Caco-2 (cell line): ENCODE measurements around the gene SCGB3A1. TPM values are rescaled to one million over a fixed set of nuclear protein-coding genes. Genes with fewer than 3 reads are reported as not detected.

ENCODE experiments used
- BruUV-seq: library from RNA; stranded (reverse); fragments of 400-500 nt; replicated peaks from 2 replicates; lab custom pipeline; 2021; lab: Mats Ljungman, UMichigan
- CTCF ChIA-PET: fragments of 300-600 bp; sonication (Branson Sonifier 250); formaldehyde crosslinking; loops from one replicate; lab custom pipeline; 2022; ENCODE audit warnings: antibody characterized with exemption; lab: Charles Lee
- POLR2A ChIA-PET: fragments of 300-600 bp; sonication (Branson Sonifier 250); formaldehyde crosslinking; loops from one replicate; lab custom pipeline; 2022; ENCODE audit warnings: antibody characterized with exemption; lab: Charles Lee
- DNase-seq, 2 experiments: peaks; one replicate each; pipeline versions ENCODE4 v3.0.0 to v3.0.0-alpha.2; 2020 to 2022
- H3K27me3 ChIP-seq: replicated peaks from 2 replicates; pipeline ENCODE4 v1.6.0; 2011; ENCODE audit warnings: low read length; ENCODE audit not compliant: control insufficient read depth, insufficient read depth
- H3K36me3 ChIP-seq: 2 replicates; pipeline ENCODE4 v1.5.1; 2011; ENCODE audit warnings: low read length; ENCODE audit not compliant: control insufficient read depth, insufficient read depth
- H3K4me1 ChIP-seq: fragments of 250-450 bp; sonication (Bioruptor Pico); 2 replicates; pipeline ENCODE4 v1.5.1; 2020; ENCODE audit warnings: mild to moderate bottlenecking
- H3K4me3 ChIP-seq: 2 replicates; pipeline ENCODE4 v1.5.1; 2011; ENCODE audit warnings: low read depth, mild to moderate bottlenecking, control low read depth, low read length
- H3K9me3 ChIP-seq: fragments of 250-450 bp; sonication (Bioruptor Pico); 2 replicates; pipeline ENCODE4 v1.5.1; 2020; ENCODE audit warnings: mild to moderate bottlenecking, moderate library complexity
- H3K27ac Mint-ChIP-seq: one replicate; pipeline ENCODE4 v1.8.0; 2022; ENCODE audit warnings: mixed read lengths; ENCODE audit not compliant: unreplicated experiment
- H3K27me3 Mint-ChIP-seq: one replicate; pipeline ENCODE4 v1.8.0; 2022; ENCODE audit warnings: mixed read lengths; ENCODE audit not compliant: insufficient read depth, unreplicated experiment
- H3K36me3 Mint-ChIP-seq: one replicate; pipeline ENCODE4 v1.8.0; 2022; ENCODE audit warnings: mild to moderate bottlenecking, mixed read lengths; ENCODE audit not compliant: insufficient read depth, unreplicated experiment
- H3K4me1 Mint-ChIP-seq: one replicate; pipeline ENCODE4 v1.8.0; 2022; ENCODE audit warnings: low read depth, mixed read lengths; ENCODE audit not compliant: unreplicated experiment
- H3K4me3 Mint-ChIP-seq: one replicate; pipeline ENCODE4 v1.8.0; 2022; ENCODE audit warnings: mild to moderate bottlenecking, moderate library complexity, mixed read lengths; ENCODE audit not compliant: unreplicated experiment
- H3K9me3 Mint-ChIP-seq: one replicate; pipeline ENCODE4 v1.8.0; 2022; ENCODE audit warnings: mixed read lengths; ENCODE audit not compliant: unreplicated experiment
- intact Hi-C: fragments of 100-400 bp; cut with micrococcal nuclease; formaldehyde crosslinking; loops from one replicate; pipeline ENCODE4 v1.10.0; 2022; ENCODE audit not compliant: unreplicated experiment
- total RNA-seq: library from RNA; stranded (reverse); gene quantifications from 2 replicates; pipeline ENCODE4 v1.2.3, GENCODE V29; 2022
- TF ChIP-seq, protein P1 (sequence below), 2 experiments: fragments of 200-600 bp in 1 of 2; IDR thresholded peaks; 1 replicate in 1 of 2; 2 replicates in 1 of 2; pipeline versions ENCODE4 v1.5.1 to v1.8.0; 2011 to 2022; ENCODE audit warnings: antibody characterized with exemption in 1 of 2, control low read depth in 1 of 2, inconsistent platforms in 1 of 2, low read depth in 1 of 2, low read length in 1 of 2, mild to moderate bottlenecking in 1 of 2, moderate library complexity in 1 of 2; ENCODE audit not compliant: insufficient read depth in 1 of 2, severe bottlenecking in 1 of 2, unreplicated experiment in 1 of 2

The SCGB3A1 gene
- total RNA-seq, 1 experiment from 2014 or later, result not detected

- intact Hi-C loops, result no loop called here
- POLR2A ChIA-PET, result interaction anchor here (0.6 kb wide), 1 partner anchor 11 kb away, joined by 3 read pairs; no protein-coding TSS in a partner anchor
- H3K4me1 ChIP-seq, result no peaks in the 10 kb centered on the region
- DNase-seq, result no peak
- BruUV-seq, result no TSS peak
- no peaks in the 10 kb centered on the region for H3K9me3 ChIP-seq
- Mint-ChIP-seq H3K9me3 (no peaks in the 10 kb centered on the region), H3K4me3 (no peak overlapping the region), H3K27ac (no peak overlapping the region), H3K4me1 (no peaks in the 10 kb centered on the region), H3K27me3 (peaks cover 6% of the 10 kb centered on the region), H3K36me3 (no peaks in the 10 kb centered on the region)
- no peaks in the 10 kb centered on the region for H3K27me3 ChIP-seq
- H3K4me3 ChIP-seq, result no peak overlapping the region
- no peaks in the 10 kb centered on the region for H3K36me3 ChIP-seq
- TF ChIP-seq, protein P1, sequence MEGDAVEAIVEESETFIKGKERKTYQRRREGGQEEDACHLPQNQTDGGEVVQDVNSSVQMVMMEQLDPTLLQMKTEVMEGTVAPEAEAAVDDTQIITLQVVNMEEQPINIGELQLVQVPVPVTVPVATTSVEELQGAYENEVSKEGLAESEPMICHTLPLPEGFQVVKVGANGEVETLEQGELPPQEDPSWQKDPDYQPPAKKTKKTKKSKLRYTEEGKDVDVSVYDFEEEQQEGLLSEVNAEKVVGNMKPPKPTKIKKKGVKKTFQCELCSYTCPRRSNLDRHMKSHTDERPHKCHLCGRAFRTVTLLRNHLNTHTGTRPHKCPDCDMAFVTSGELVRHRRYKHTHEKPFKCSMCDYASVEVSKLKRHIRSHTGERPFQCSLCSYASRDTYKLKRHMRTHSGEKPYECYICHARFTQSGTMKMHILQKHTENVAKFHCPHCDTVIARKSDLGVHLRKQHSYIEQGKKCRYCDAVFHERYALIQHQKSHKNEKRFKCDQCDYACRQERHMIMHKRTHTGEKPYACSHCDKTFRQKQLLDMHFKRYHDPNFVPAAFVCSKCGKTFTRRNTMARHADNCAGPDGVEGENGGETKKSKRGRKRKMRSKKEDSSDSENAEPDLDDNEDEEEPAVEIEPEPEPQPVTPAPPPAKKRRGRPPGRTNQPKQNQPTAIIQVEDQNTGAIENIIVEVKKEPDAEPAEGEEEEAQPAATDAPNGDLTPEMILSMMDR (IDR thresholded peaks at IDR 0.05; ENCODE audit: insufficient read depth in 1 of 2, low read depth in 1 of 2, low read length in 1 of 2, severe bottlenecking in 1 of 2, unreplicated experiment in 1 of 2), result no peak
- CTCF ChIA-PET, result no interaction called here
Observed at GRCh38 chr5:180624587-180624986, 33.3 kb upstream of the SCGB3A1 start.

DNA sequence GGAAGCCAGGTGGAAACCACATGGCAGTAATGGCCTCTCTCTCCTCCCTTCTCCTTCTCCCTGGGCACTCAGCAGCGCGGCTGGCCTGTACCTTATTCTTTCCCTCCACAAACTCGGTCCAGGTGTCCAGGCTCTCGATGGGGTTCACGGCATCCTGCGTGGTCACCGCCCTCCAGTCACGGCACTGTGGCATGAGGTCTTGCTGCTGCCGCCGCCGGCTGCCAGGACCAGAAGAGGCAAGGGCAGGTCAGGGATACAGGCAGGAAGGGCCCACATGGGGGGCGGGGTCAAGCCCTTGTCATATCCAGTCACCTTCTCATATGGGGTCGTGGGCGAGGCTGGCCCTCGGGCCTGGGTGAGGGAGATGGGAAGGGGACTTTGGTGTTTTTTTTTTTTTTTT lies 32.5 kb upstream of the SCGB3A1 start:
- H3K9me3 Mint-ChIP-seq, result no peaks in the 10 kb centered on the region
- no peak overlapping the region for H3K27ac Mint-ChIP-seq
- H3K36me3 ChIP-seq, result no peaks in the 10 kb centered on the region
- no peaks in the 10 kb centered on the region for H3K27me3 ChIP-seq
- no peaks in the 10 kb centered on the region for H3K4me1 ChIP-seq
- no peaks in the 10 kb centered on the region for H3K4me1 Mint-ChIP-seq
- POLR2A ChIA-PET, result no interaction called here
- CTCF ChIA-PET, result no interaction called here
- intact Hi-C loops, result no loop called here
- peaks cover 6% of the 10 kb centered on the region for H3K27me3 Mint-ChIP-seq
- no peaks in the 10 kb centered on the region for H3K9me3 ChIP-seq
- no peak for DNase-seq
- H3K36me3 Mint-ChIP-seq, result no peaks in the 10 kb centered on the region
- no TSS peak for BruUV-seq
- H3K4me3 Mint-ChIP-seq, result no peak overlapping the region
- H3K4me3 ChIP-seq, result no peak overlapping the region
- TF ChIP-seq, protein P1 (IDR thresholded peaks at IDR 0.05; ENCODE audit: insufficient read depth in 1 of 2, low read depth in 1 of 2, low read length in 1 of 2, severe bottlenecking in 1 of 2, unreplicated experiment in 1 of 2), result no peak

DNA sequence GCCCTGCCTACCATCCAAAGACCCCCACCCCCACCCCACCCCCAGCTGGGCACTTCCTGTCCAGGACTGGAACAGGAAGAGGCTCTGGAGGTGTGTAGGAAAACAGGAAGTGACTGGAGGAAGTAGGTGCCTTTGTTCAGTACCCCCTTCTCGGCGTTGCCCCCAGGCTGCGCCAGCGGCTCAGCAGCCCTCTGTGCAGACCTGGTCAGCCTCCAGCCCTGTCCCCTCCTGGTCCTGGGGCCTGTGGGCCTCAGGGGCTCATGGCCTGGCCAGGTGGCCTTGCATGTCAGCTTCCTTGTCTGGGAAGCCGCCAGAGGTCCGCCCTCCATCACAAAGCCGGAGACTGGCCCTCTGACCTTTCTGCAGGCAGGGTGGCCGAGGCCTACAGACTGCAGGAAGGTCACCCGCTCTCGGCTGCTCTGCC lies 32.1 kb upstream of the SCGB3A1 start:
- no peak for DNase-seq
- TF ChIP-seq, protein P1 (IDR thresholded peaks at IDR 0.05; ENCODE audit: insufficient read depth in 1 of 2, low read depth in 1 of 2, low read length in 1 of 2, severe bottlenecking in 1 of 2, unreplicated experiment in 1 of 2), result no peak
- Histone ChIP-seq H3K4me3 (no peak overlapping the region), H3K27me3 (no peaks in the 10 kb centered on the region), H3K4me1 (no peaks in the 10 kb centered on the region), H3K36me3 (no peaks in the 10 kb centered on the region), H3K9me3 (no peaks in the 10 kb centered on the region)
- Mint-ChIP-seq H3K27ac (no peak overlapping the region), H3K9me3 (no peaks in the 10 kb centered on the region), H3K4me3 (no peak overlapping the region), H3K36me3 (no peaks in the 10 kb centered on the region), H3K4me1 (no peaks in the 10 kb centered on the region), H3K27me3 (peaks cover 7% of the 10 kb centered on the region)
- ChIA-PET CTCF (no interaction called here), POLR2A (no interaction called here)
- intact Hi-C loops, result no loop called here
- no TSS peak for BruUV-seq
